Epithelial cell of proximal tubule (primary cell): ENCODE data around the gene JPH3. TPM values are rescaled to one million over a fixed set of nuclear protein-coding genes. Genes with fewer than 3 reads are reported as not detected.

Source experiments
- DNase-seq: peaks from one replicate; pipeline ENCODE4 v3.0.0-alpha.2; 2011; ENCODE audit warnings: low read depth
- H3K4me3 ChIP-seq: 2 replicates; pipeline ENCODE4 v1.5.1; 2011; ENCODE audit warnings: low read depth, mild to moderate bottlenecking, low read length
- CTCF ChIP-seq: conservative IDR thresholded peaks from 2 replicates; pipeline ENCODE4 v1.5.1; 2012; ENCODE audit warnings: low read depth, mild to moderate bottlenecking, low read length
- total RNA-seq: library from RNA; depleted of rRNA; stranded (reverse); fragments of >200 nt; gene quantifications from 2 replicates; pipeline ENCODE4 v1.2.3, GENCODE V29; 2015

The JPH3 gene
- total RNA-seq, 1 donor from 2014 or later = 0.40 TPM

DNA sequence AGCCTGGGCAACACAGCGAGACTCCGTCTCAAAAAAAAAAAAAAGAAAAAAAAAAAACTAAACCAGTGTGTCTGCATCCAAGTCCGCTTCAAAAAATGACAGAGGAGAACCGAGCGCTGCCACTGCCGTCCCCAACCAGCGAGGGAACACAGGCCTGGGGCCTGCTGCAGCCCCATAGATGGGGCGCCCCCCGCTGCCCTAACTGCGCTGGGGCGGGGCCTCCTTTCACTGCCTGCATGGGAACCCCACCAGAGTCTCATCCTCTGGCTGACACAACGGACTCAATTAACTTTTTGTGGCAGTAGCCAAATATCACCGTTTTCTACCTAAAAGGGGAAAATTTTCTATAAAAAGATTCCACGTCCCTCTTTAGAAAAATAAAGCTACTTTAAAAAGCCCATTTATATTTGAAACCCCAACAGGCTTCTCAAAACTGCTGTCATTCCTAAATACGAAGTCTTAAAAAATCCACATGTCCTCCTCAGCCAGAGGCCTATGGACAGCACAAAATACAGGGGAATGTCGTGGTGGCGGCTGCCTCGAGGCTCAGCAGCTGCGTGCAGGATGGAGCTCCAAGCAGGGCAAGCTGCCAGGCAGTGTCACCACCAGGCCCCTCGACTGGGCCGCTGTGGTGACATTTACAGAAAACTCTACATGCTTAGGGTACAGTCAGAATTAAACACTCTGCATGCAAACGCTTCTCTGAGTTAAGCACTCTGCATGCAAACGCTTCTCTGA lies 133.1 kb downstream of the JPH3 start:
- no peak for DNase-seq
- H3K4me3 ChIP-seq = no peak overlapping the region
- peak; percentile 1 for TF ChIP-seq CTCF

DNA sequence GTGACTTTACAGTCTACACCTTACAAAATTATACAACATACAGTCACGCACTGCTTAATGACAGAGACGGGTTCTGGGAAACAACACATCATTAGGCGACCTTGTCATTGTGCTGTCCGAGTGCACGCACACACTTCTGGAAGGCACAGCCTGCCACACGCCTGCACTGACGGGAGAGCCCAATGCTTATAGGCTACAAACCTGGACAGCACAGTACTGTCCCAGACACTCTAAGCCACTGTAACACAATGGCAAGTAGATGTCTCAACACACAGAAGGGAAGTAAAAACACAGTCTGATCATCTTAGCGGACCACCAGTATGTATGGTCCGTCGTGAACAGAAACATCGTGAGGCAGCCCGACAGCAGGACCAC lies 133.7 kb downstream of the JPH3 start:
- no peak for TF ChIP-seq CTCF
- no peak overlapping the region for H3K4me3 ChIP-seq
- no peak for DNase-seq

- TF ChIP-seq CTCF = no peak
- H3K4me3 ChIP-seq = no peak overlapping the region
- DNase-seq = no peak
Measured at GRCh38 chr16:87739801-87740200, 137.5 kb downstream of the JPH3 start.

DNA sequence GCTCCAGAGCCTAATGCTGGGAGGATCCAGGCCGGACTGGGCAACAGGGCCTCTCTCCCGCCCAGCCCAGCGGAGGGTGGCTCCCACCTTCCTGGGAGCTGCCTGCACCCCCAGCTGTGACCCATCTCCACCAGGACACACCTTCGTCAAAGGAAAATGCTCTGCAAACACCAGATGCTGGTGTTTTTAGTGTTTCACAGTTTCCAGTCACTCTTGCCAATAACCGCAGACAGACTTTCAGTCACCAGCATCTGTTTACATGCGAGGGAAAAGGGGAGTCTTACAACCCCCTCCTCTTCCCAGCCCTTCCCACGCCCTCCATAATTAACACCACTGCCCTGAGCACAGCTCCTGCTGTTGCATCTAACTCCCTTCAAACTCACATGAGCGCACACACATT lies 138.1 kb downstream of the JPH3 start:
- no peak for DNase-seq
- TF ChIP-seq CTCF = no peak
- H3K4me3 ChIP-seq = no peak overlapping the region

- no peak for TF ChIP-seq CTCF
- no peak overlapping the region for H3K4me3 ChIP-seq
- no peak for DNase-seq
Measured at GRCh38 chr16:87740909-87741424, 138.7 kb downstream of the JPH3 start.

GRCh38 chr16:87741700-87742415 lies 139.6 kb downstream of the JPH3 start:
- DNase-seq = no peak
- no peak for TF ChIP-seq CTCF

More at GRCh38 chr16:87741700-87742415, 139.6 kb downstream of the JPH3 start:
- no peak overlapping the region for H3K4me3 ChIP-seq
